Prostate gland (tissue), 2 donors: ENCODE results near the gene VTA1.

Experiments used
- CTCF ChIP-seq, 4 experiments: fragments of 200-600 bp in 2 of 4; fragments of 450-650 bp in 2 of 4; sonication (generic) in 2 of 4; IDR thresholded peaks; 1 replicate in 3 of 4; 2 replicates in 1 of 4; pipeline ENCODE4 v1.5.1; 2016 to 2019; ENCODE audit warnings: antibody characterized with exemption in 4 of 4, mild to moderate bottlenecking in 2 of 4, moderate library complexity in 2 of 4
- POLR2A ChIP-seq: fragments of 450-650 bp; IDR thresholded peaks from one replicate; pipeline ENCODE4 v1.6.1; 2016; ENCODE audit warnings: antibody characterized with exemption, mild to moderate bottlenecking
- POLR2AphosphoS5 ChIP-seq: sonication (generic); formaldehyde crosslinking; IDR thresholded peaks from one replicate; pipeline ENCODE4 v1.6.1; 2017; ENCODE audit warnings: antibody characterized with exemption

GRCh38 chr6:142138876-142139275 lies 8.2 kb upstream of the VTA1 start:
- TF ChIP-seq POLR2A (no peak), CTCF (IDR thresholded peaks at IDR 0.05) (no peak), POLR2AphosphoS5 (no peak)
